Tibial artery (tissue), 4 donors: ENCODE measurements around the gene PNPLA1.

Experiments
- DNase-seq, 2 donors: peaks; one replicate each; pipeline ENCODE4 v3.0.0-alpha.2; 2019
- H3K27ac ChIP-seq, 2 donors: fragments of 200-600 bp; sonication (generic) in 1 of 2; 1 replicate in 1 of 2; 2 replicates in 1 of 2; pipeline ENCODE4 v1.5.1; 2018 to 2019; ENCODE audit warnings: mild to moderate bottlenecking in 1 of 2
- H3K27me3 ChIP-seq, 2 donors: fragments of 200-600 bp; sonication (generic) in 1 of 2; one replicate each; pipeline versions ENCODE4 v1.5.1 to v1.6.0; 2016 to 2019
- H3K36me3 ChIP-seq, 3 donors: fragments of 200-600 bp; sonication (generic) in 2 of 3; one replicate each; pipeline ENCODE4 v1.5.1; 2016 to 2019; ENCODE audit warnings: mild to moderate bottlenecking in 2 of 3
- H3K4me1 ChIP-seq, 4 donors: fragments of 200-600 bp; sonication (generic) in 2 of 4; 1 replicate in 3 of 4; 2 replicates in 1 of 4; pipeline ENCODE4 v1.5.1; 2016 to 2019
- H3K4me3 ChIP-seq, 2 donors: fragments of 200-600 bp; sonication (generic) in 1 of 2; 1 replicate in 1 of 2; 2 replicates in 1 of 2; pipeline ENCODE4 v1.5.1; 2018 to 2019; ENCODE audit warnings: mild to moderate bottlenecking in 2 of 2
- H3K9me3 ChIP-seq, 3 donors: fragments of 200-600 bp; sonication (generic) in 1 of 3; one replicate each; pipeline ENCODE4 v1.5.1; 2016 to 2019
- intact Hi-C: fragments of 100-400 bp; cut with DNase I; formaldehyde crosslinking; loops from one replicate; pipeline ENCODE4 v1.15.0; 2023; ENCODE audit warnings: low total_unique reads
- TF ChIP-seq, protein P1 (sequence below), 2 experiments: fragments of 200-600 bp in 1 of 2; fragments of 450-650 bp in 1 of 2; IDR thresholded peaks; one replicate each; pipeline ENCODE4 v1.5.1; 2017 to 2019; ENCODE audit warnings: antibody characterized with exemption in 2 of 2, mild to moderate bottlenecking in 1 of 2, moderate library complexity in 1 of 2

Gene PNPLA1

DNA sequence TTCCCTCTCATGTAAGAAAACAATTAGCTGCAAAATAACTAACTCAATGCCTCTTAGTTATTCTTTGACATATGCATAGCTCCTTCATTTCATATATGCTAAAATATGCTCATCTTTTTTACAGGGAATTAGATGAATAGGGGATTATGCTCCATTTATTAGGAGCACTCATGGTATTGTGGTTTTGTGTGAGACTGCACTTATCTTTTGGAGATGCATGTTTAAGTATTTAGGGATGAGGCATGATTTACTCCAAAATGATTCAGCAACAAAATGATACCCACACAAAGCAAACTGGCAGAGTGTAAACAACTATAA, 58.0 kb downstream of the PNPLA1 start:
- Histone ChIP-seq H3K4me3 (no peak overlapping the region), H3K27me3 (peaks cover 0 to 25% of the 10 kb centered on the region in 2 donors), H3K9me3 (no peaks in the 10 kb centered on the region), H3K4me1 (no peaks in the 10 kb centered on the region), H3K27ac (no peak overlapping the region), H3K36me3 (no peaks in the 10 kb centered on the region)
- intact Hi-C loops, result no loop called here
- TF ChIP-seq, protein P1, sequence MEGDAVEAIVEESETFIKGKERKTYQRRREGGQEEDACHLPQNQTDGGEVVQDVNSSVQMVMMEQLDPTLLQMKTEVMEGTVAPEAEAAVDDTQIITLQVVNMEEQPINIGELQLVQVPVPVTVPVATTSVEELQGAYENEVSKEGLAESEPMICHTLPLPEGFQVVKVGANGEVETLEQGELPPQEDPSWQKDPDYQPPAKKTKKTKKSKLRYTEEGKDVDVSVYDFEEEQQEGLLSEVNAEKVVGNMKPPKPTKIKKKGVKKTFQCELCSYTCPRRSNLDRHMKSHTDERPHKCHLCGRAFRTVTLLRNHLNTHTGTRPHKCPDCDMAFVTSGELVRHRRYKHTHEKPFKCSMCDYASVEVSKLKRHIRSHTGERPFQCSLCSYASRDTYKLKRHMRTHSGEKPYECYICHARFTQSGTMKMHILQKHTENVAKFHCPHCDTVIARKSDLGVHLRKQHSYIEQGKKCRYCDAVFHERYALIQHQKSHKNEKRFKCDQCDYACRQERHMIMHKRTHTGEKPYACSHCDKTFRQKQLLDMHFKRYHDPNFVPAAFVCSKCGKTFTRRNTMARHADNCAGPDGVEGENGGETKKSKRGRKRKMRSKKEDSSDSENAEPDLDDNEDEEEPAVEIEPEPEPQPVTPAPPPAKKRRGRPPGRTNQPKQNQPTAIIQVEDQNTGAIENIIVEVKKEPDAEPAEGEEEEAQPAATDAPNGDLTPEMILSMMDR (IDR thresholded peaks at IDR 0.05), result no peak
- DNase-seq, result no peak

DNA sequence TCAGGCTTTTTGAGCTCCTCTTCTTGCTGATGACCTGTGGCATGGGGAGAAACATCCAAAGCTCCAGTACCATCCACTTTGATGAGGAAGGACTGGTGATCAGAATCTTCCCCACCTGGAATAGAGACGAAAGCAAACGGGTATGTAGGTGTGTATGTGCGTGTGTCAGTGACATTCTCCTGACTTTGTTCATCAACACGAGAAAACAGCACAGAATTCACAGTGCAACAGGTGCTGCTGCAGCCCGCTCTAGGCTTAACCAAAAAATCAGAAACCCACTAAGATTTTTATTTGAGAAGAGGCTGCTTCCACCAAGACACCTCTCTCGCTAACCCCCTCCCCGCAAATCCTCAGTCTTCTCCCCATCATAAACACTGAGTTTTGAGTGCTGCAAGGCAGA, 58.7 kb downstream of the PNPLA1 start:
- intact Hi-C loops, result no loop called here
- no peak for DNase-seq
- H3K27ac ChIP-seq, result no peak overlapping the region
- H3K36me3 ChIP-seq, result no peaks in the 10 kb centered on the region
- no peak overlapping the region for H3K4me3 ChIP-seq
- H3K4me1 ChIP-seq, result no peaks in the 10 kb centered on the region
- TF ChIP-seq, protein P1 (IDR thresholded peaks at IDR 0.05), result no peak
- H3K27me3 ChIP-seq, result peaks cover 0 to 30% of the 10 kb centered on the region in 2 donors
- no peaks in the 10 kb centered on the region for H3K9me3 ChIP-seq

DNA sequence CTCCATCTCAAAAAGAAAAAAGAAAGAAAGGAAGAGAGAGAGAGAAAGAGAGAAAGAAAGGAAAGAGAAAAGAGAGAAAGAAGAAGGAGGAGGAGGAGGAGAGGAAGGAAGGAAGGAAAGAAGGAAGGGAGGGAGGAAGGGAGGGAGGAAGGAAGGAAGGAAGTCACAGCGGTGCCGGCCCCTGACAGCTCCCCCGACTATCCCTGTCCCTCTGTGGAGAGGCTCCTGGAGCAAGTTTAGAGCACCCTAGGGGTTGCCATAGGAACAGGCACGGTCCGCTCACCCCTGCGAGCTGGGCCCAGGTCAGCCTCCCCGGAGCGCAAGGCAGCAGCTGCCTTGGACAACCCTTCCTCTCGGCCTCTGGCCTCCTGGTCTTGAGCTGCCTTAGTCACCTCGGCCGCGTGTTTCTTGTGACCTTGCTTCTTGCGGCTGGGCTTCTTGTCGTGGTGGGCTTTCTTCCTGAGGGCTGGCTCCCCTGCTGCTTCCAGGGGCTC, 60.0 kb downstream of the PNPLA1 start:
- Histone ChIP-seq H3K36me3 (no peaks in the 10 kb centered on the region), H3K4me1 (no peaks in the 10 kb centered on the region), H3K27me3 (peaks cover 0 to 41% of the 10 kb centered on the region in 2 donors), H3K27ac (no peak overlapping the region), H3K4me3 (no peak overlapping the region), H3K9me3 (no peaks in the 10 kb centered on the region)
- DNase-seq, result peak in 1 of 2 donors; percentile 42
- TF ChIP-seq, protein P1 (IDR thresholded peaks at IDR 0.05), result no peak
- intact Hi-C loops, result no loop called here

DNA sequence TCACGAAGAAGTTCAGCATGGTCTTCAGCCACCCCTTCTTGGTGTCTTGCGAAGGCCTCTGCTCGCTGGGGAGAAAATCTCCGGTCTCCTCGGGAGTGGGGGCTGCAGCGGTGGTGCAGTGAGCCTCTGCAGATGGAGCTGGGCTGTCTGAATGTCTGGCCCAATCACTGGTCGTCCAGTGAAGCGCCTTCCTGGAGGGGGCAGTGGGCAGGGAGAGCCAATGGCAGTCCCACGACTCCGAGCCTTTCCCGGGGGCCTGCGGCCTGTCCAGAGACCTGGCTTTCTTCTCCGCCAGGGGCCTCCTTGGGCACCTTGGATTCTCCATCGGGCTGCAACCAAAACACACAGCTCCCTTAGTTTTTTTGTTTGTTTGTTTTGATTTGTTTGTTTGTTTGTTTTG, 60.5 kb downstream of the PNPLA1 start:
- Histone ChIP-seq H3K4me1 (no peaks in the 10 kb centered on the region), H3K4me3 (no peak overlapping the region), H3K9me3 (no peaks in the 10 kb centered on the region), H3K27me3 (peaks cover 0 to 44% of the 10 kb centered on the region in 2 donors), H3K36me3 (no peaks in the 10 kb centered on the region), H3K27ac (no peak overlapping the region)
- TF ChIP-seq, protein P1 (IDR thresholded peaks at IDR 0.05), result no peak
- intact Hi-C loops, result no loop called here
- peak in 1 of 2 donors; percentile 16 for DNase-seq

DNA sequence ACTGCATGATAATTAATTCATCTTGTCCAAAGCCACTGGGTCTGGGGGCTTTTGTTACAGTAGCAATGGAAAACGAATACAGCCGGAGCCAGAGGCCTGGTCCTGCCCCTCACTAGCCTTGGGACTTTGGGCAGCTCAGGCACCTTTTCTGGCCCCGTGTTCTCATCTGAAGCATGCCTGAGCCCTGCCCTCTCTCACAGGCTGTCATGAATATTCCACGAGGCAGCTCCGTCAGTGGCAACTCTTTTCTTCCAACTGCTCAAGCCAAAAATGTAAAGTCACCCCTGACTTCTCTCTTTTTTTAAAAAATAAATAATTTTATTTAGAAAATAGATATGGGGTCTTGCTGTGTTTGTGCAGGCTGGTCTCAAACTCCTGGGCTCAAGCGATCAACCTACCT, 61.5 kb downstream of the PNPLA1 start:
- no peak for DNase-seq
- Histone ChIP-seq H3K9me3 (no peaks in the 10 kb centered on the region), H3K4me3 (no peak overlapping the region), H3K27ac (no peak overlapping the region), H3K27me3 (peaks cover 0 to 49% of the 10 kb centered on the region in 2 donors), H3K4me1 (no peaks in the 10 kb centered on the region), H3K36me3 (no peaks in the 10 kb centered on the region)
- intact Hi-C loops, result no loop called here
- TF ChIP-seq, protein P1 (IDR thresholded peaks at IDR 0.05), result no peak
